ENCODE results near the gene STAP1.

DNA sequence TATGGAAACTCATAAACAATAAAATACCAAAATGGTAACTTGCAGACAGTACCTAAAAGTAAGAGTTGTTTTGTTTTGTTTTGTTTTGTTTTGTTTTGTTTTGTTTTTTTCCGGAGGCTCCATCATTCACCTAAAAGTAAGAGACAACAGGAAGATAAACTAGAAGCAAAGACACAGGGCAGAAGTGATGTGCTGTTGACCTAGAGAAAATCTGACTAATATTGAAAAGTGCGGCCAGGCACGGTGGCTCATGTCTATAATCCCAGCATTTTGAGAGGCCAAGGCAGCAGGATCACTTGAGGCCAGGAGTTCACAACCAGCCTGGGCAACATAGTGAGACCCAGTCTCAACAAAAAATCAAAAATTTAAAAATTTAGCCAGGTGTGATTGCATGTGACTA lies 7.7 kb upstream of the STAP1 start:
- no peak for TF ChIP-seq POLR2A (IDR thresholded peaks at IDR 0.05)
- TF ChIP-seq, protein P1, sequence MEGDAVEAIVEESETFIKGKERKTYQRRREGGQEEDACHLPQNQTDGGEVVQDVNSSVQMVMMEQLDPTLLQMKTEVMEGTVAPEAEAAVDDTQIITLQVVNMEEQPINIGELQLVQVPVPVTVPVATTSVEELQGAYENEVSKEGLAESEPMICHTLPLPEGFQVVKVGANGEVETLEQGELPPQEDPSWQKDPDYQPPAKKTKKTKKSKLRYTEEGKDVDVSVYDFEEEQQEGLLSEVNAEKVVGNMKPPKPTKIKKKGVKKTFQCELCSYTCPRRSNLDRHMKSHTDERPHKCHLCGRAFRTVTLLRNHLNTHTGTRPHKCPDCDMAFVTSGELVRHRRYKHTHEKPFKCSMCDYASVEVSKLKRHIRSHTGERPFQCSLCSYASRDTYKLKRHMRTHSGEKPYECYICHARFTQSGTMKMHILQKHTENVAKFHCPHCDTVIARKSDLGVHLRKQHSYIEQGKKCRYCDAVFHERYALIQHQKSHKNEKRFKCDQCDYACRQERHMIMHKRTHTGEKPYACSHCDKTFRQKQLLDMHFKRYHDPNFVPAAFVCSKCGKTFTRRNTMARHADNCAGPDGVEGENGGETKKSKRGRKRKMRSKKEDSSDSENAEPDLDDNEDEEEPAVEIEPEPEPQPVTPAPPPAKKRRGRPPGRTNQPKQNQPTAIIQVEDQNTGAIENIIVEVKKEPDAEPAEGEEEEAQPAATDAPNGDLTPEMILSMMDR (IDR thresholded peaks at IDR 0.05): no peak
